Measurements from ENCODE around the gene DLK1.

DLK1 gene

GRCh38 chr14:100787659-100788058 is 61.0 kb downstream of the DLK1 start:
- no peak for DNase-seq (ENCODE audit: extremely low read depth in 1 of 2, low read depth in 1 of 2)
